ENCODE results near the gene AARS2.

GRCh38 chr6:44265722-44266233 lies 47.4 kb downstream of the AARS2 start:
- TF ChIP-seq CSDC2 (CRISPR knock-in tag; IDR thresholded peaks at IDR 0.05) (no peak), PPARA (CRISPR knock-in tag; IDR thresholded peaks at IDR 0.05; ENCODE audit: borderline replicate concordance) (no peak)

Measured in SK-N-SH treated with all-trans-retinoic acid at 6 μM for 48 hours (cell line).